Placental epithelial cell (primary cell): ENCODE results near the gene TAS2R13. TPM values are rescaled to one million over a fixed set of nuclear protein-coding genes. Genes with fewer than 3 reads are reported as not detected.

ENCODE experiments used
- total RNA-seq: library from RNA; depleted of rRNA; stranded (reverse); fragments of >200 nt; gene quantifications from 2 replicates; pipeline ENCODE4 v1.2.3, GENCODE V29; 2012

TAS2R13 gene, protein sequence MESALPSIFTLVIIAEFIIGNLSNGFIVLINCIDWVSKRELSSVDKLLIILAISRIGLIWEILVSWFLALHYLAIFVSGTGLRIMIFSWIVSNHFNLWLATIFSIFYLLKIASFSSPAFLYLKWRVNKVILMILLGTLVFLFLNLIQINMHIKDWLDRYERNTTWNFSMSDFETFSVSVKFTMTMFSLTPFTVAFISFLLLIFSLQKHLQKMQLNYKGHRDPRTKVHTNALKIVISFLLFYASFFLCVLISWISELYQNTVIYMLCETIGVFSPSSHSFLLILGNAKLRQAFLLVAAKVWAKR
- 1.5 and 2.0 TPM in 2 replicates for total RNA-seq

DNA sequence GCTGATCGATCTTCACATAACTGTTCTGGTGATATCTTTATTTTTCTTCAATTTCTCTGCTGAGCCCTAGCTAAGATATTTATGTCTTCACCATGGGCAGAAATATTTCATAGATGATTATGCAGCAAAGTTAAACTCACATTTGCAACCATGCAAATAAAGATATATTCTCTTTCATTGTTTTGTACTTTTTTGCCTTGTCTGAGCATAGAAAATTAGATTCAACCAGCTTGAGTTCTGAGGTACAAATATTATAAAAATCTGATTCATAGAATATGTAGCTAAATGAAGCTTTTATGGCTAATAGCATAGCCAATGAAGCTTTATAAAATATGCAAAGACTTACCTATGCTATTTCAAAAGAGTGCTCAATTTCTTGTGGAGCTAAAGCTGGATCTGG lies at the start of gene TAS2R13:
TAS2R13 (minus strand) TSS at position 101 of the 400 bp plus-strand sequence. CDS start 264 bp downstream, outside the sequence.

GRCh38 chr12:10939163-10939562 lies 29.8 kb upstream of the TAS2R13 start, which contains the start of gene TAS2R14:
Gene TAS2R14, minus strand, starts transcription at chr12:10939263. Its CDS starts 56 bp downstream, at chr12:10939207.

DNA sequence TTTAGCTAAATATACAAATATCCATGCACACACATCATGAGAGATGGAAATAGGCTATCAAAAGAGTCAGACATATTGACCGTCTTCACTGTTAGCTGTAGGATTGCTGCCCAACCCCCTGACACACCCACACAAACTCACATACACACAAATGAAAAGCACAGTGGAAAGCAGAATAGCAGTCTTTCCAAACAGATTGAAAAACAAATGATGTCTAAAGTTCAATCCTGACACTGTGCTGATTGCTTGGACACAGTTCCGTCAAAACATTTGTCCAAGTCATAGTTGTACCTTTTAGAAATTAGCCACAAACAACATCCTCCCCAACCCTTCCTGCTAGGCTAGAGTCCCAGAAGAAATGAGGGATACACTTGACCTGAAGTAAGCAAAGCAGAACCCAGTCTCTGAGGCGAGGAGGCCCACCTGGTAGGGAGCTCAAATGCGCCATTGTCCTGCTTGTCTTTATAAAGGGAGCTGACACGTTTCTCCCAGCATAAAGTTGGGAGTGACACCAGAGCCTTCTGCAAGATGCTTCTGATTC lies 19.5 kb upstream of the TAS2R13 start, which contains the start of gene PRH2:
PRH2 (plus strand) TSS at position 491 of the 541 bp plus-strand sequence; CDS start at position 529, 38 bp downstream.

DNA sequence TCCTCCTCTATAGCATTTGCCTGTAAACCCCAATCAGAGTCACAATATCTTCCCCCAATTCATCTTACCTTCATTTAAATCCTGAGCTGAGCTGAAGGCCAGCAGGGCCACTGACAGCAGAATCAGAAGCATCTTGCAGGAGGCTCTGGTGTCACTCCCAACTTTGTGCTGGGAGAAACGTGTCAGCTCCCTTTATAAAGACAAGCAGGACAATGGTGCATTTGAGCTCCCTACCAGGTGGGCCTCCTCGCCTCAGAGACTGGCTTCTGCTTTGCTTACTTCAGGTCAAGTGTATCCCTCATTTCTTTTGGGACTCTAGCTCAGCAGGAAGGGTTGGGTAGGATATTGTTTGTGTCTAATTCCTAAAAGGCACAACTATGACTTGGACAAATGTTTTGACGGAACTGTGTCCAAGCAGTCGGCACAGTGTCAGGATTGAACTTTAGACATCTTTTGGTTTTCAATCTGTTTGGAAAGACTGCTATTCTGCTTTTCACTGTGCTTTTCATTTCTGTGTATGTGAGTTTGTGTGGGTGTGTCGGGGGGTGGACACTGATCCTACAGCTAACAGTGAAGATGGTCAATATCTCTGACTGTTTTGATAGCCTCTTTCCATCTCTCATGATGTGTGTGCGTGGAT lies 25.2 kb downstream of the TAS2R13 start, which contains the start of gene PRH1:
PRH1 (minus strand) TSS at position 170 of the 640 bp plus-strand sequence; CDS start at position 132, 38 bp downstream.

Other genes with a start within 250 kb of the TAS2R13 start
- gene STYK1, start 235.5 kb downstream of the TAS2R13 start, total RNA-seq: 22.0 and 31.2 TPM in 2 replicates
- gene YBX3, start 186.2 kb downstream of the TAS2R13 start, total RNA-seq: 177 and 242 TPM in 2 replicates
- 0.39 TPM in 1 of 2 replicates, not detected in the other for gene TAS2R7, start 106.9 kb downstream of the TAS2R13 start, total RNA-seq
- gene TAS2R8, start 102.3 kb downstream of the TAS2R13 start, total RNA-seq: not detected in 2 replicates
- not detected in 2 replicates for gene TAS2R9, start 99.4 kb downstream of the TAS2R13 start, total RNA-seq
- gene TAS2R10, start 83.2 kb downstream of the TAS2R13 start, total RNA-seq: 0.33 and 1.6 TPM in 2 replicates
- gene PRR4, start 60.1 kb downstream of the TAS2R13 start, total RNA-seq: 0.98 and 3.5 TPM in 2 replicates
- gene PRH1, start 25.3 kb downstream of the TAS2R13 start, total RNA-seq: 21.8 and 24.3 TPM in 2 replicates
- 1.1 and 1.2 TPM in 2 replicates for gene PRH2, start 19.7 kb upstream of the TAS2R13 start, total RNA-seq
- gene TAS2R14, start 29.7 kb upstream of the TAS2R13 start, total RNA-seq: 2.5 and 2.7 TPM in 2 replicates
- gene TAS2R50, start 77.3 kb upstream of the TAS2R13 start, total RNA-seq: 3.1 and 4.1 TPM in 2 replicates
- 2.7 and 4.1 TPM in 2 replicates for gene TAS2R20, start 88.7 kb upstream of the TAS2R13 start, total RNA-seq
- 4.7 and 6.2 TPM in 2 replicates for gene TAS2R19, start 113.1 kb upstream of the TAS2R13 start, total RNA-seq
- gene TAS2R31, start 121.8 kb upstream of the TAS2R13 start, total RNA-seq: 3.1 and 7.1 TPM in 2 replicates
- gene TAS2R46, start 152.7 kb upstream of the TAS2R13 start, total RNA-seq: 2.5 and 2.7 TPM in 2 replicates
- 2.0 and 2.4 TPM in 2 replicates for gene TAS2R43, start 182.8 kb upstream of the TAS2R13 start, total RNA-seq
- gene TAS2R30, start 225.1 kb upstream of the TAS2R13 start, total RNA-seq: 5.5 and 7.0 TPM in 2 replicates